ENCODE data around the gene PDCD2L.

DNA sequence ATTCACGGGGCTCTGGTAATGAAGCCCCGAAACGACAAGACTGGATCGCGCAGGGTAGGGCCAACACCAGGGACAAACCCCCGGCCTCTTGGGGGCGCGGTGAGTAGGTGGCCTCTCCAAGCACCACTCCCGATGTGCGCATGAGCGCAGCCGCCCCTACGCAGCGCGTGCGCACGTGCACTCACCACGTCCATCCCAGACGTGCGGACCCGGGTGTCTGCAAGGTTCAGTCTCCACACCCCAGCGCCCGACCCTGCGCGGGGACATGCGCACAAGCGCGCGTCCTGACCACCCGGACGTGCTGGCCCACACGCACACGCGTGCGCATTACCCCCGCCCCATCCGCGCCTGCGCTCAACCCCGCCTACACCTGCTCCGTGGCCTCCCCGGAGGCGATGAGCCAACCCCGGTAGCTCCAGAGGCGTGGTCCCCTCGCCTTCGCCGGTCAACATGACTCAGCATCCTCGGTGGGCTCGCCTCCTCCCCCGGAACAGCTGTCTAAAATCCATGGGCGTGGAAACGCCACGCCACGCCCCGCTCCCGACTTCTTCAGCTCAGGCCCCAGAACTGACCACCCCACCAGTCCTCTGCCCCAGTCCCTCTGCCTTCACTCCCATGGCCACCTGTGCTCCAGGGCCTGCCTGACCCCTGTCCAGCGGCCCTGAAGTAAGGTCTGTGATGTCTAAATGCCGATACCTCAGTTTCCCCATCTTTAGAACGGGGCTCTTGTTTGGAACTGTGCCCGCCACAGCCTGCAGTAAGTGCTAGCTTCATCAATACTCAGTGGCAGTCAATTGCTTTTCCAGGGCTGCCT lies 44.9 kb upstream of the PDCD2L start:
- TF ChIP-seq, protein P1, sequence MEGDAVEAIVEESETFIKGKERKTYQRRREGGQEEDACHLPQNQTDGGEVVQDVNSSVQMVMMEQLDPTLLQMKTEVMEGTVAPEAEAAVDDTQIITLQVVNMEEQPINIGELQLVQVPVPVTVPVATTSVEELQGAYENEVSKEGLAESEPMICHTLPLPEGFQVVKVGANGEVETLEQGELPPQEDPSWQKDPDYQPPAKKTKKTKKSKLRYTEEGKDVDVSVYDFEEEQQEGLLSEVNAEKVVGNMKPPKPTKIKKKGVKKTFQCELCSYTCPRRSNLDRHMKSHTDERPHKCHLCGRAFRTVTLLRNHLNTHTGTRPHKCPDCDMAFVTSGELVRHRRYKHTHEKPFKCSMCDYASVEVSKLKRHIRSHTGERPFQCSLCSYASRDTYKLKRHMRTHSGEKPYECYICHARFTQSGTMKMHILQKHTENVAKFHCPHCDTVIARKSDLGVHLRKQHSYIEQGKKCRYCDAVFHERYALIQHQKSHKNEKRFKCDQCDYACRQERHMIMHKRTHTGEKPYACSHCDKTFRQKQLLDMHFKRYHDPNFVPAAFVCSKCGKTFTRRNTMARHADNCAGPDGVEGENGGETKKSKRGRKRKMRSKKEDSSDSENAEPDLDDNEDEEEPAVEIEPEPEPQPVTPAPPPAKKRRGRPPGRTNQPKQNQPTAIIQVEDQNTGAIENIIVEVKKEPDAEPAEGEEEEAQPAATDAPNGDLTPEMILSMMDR (conservative IDR thresholded peaks at IDR 0.05; ENCODE audit: low read depth, low read length): peak; percentile 82
- no peak for TF ChIP-seq EZH2 (IDR thresholded peaks at IDR 0.05; ENCODE audit: borderline replicate concordance, low read depth, low read length, poor library complexity, severe bottlenecking)
